Sigmoid colon (tissue), 7 donors: ENCODE measurements around the gene HTT-AS. TPM values are rescaled to one million over a fixed set of nuclear protein-coding genes. Genes with fewer than 3 reads are reported as not detected.

Experiments used
- DNase-seq: peaks from one replicate; pipeline ENCODE4 v3.0.0-alpha.2; 2019
- H3K27ac ChIP-seq, 4 donors: fragments of 200-600 bp; sonication (generic); one replicate each; pipeline ENCODE4 v1.5.1; 2016 to 2019; ENCODE audit warnings: mild to moderate bottlenecking in 1 of 4
- H3K27me3 ChIP-seq, 3 donors: fragments of 200-600 bp; sonication (generic); one replicate each; pipeline ENCODE4 v1.5.1; 2019; ENCODE audit warnings: mild to moderate bottlenecking in 1 of 3
- H3K36me3 ChIP-seq, 4 donors: fragments of 200-600 bp; sonication (generic); one replicate each; pipeline ENCODE4 v1.5.1; 2016 to 2019
- H3K4me1 ChIP-seq, 4 donors: fragments of 200-600 bp; sonication (generic); one replicate each; pipeline ENCODE4 v1.5.1; 2017 to 2019
- H3K4me3 ChIP-seq, 4 donors: fragments of 200-600 bp; sonication (generic); one replicate each; pipeline ENCODE4 v1.5.1; 2017 to 2019; ENCODE audit warnings: mild to moderate bottlenecking in 2 of 4, moderate library complexity in 1 of 4
- H3K9me3 ChIP-seq, 4 donors: fragments of 200-600 bp in 3 of 4; sonication (generic) in 3 of 4; one replicate each; pipeline versions ENCODE4 v1.5.1 to v1.6.1; 2013 to 2019
- CTCF ChIP-seq, 4 experiments: fragments of 450-650 bp in 3 of 4; fragments of 200-600 bp in 1 of 4; IDR thresholded peaks; one replicate each; pipeline ENCODE4 v1.5.1; 2016 to 2019; ENCODE audit warnings: antibody characterized with exemption in 4 of 4, mild to moderate bottlenecking in 3 of 4, moderate library complexity in 2 of 4
- EP300 ChIP-seq, 4 donors: sonication (generic); formaldehyde crosslinking; IDR thresholded peaks; one replicate each; pipeline ENCODE4 v1.6.1; 2017; ENCODE audit warnings: antibody characterized with exemption in 4 of 4
- POLR2A ChIP-seq, 2 donors: fragments of 450-650 bp; IDR thresholded peaks; one replicate each; pipeline ENCODE4 v1.6.1; 2016; ENCODE audit warnings: antibody characterized with exemption in 2 of 2, mild to moderate bottlenecking in 2 of 2, moderate library complexity in 2 of 2
- POLR2AphosphoS5 ChIP-seq, 4 donors: sonication (generic); formaldehyde crosslinking; IDR thresholded peaks; one replicate each; pipeline ENCODE4 v1.6.1; 2017; ENCODE audit warnings: antibody characterized with exemption in 4 of 4
- WGBS, 2 donors: extraction: QIAGEN DNeasy Blood & Tissue Kit; methylation state at CpG; one replicate each; pipeline ENCODE4 v1.1.7; 2013; 5-methylcytosine and 5-hydroxymethylcytosine counted together
- intact Hi-C: fragments of 100-400 bp; cut with DNase I; formaldehyde crosslinking; loops from one replicate; pipeline ENCODE4 v1.15.1; 2023
- polyA plus RNA-seq, 3 donors: library from polyadenylated mRNA; stranded (reverse); fragments of 200-250 nt; gene quantifications; one replicate each; pipeline ENCODE4 v1.2.3, GENCODE V29; 2013
- total RNA-seq, 4 donors: library from RNA; depleted of rRNA; stranded (reverse); fragments of >200 nt; gene quantifications; one replicate each; pipeline ENCODE4 v1.1.0, GENCODE V29; 2016
- donor health status: healthy with polysubstance abuse.
- donor health status: Bipolar disorder and iron deficiency.
- donor health status: healthy.

HTT-AS gene
- total and polyA plus RNA-seq, 7 donors: not detected

- no peaks in the 10 kb centered on the region for H3K4me1 ChIP-seq
- no peaks in the 10 kb centered on the region for H3K36me3 ChIP-seq
- no peaks in the 10 kb centered on the region for H3K9me3 ChIP-seq
- H3K4me3 ChIP-seq: no peak overlapping the region
- intact Hi-C loops: no loop called here
- H3K27ac ChIP-seq: no peak overlapping the region
- no peaks in the 10 kb centered on the region for H3K27me3 ChIP-seq
- no peak for DNase-seq
- 94 to 95% methylated on average over 9 of the region's 9 CpGs for WGBS, 2 donors
- TF ChIP-seq EP300 (IDR thresholded peaks at IDR 0.05) (no peak), CTCF (IDR thresholded peaks at IDR 0.05) (no peak), POLR2A (IDR thresholded peaks at IDR 0.05) (no peak), POLR2AphosphoS5 (IDR thresholded peaks at IDR 0.05) (no peak)
Observed at GRCh38 chr4:3029464-3029863, 44.9 kb downstream of the HTT-AS start.

DNA sequence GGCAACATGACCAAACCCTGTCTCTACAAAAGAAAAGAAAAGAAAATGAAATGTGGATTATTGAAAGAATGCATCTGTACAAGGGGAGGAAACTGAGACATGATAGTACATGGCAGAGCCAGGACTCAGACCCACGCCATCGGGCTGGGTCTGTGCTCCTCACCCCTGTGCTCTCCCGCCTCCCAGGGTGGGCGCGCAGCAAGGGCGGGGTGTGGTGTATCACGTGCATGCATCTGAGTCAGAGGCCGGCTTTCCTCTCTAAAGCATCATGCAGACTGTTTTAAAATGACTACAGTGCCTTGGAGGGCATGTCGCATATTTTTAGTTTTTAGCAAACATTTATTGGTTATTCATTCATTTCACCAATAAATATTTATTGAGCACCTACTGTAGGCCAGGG, 47.8 kb downstream of the HTT-AS start:
- no peak overlapping the region for H3K4me3 ChIP-seq
- no peaks in the 10 kb centered on the region for H3K9me3 ChIP-seq
- H3K4me1 ChIP-seq: no peaks in the 10 kb centered on the region
- intact Hi-C loops: no loop called here
- WGBS, 2 donors: 82 to 87% methylated on average over 9 of the region's 9 CpGs
- no peaks in the 10 kb centered on the region for H3K27me3 ChIP-seq
- H3K36me3 ChIP-seq: no peaks in the 10 kb centered on the region
- no peak for DNase-seq
- TF ChIP-seq POLR2A (IDR thresholded peaks at IDR 0.05): no peak
- no peak for TF ChIP-seq CTCF (IDR thresholded peaks at IDR 0.05)
- TF ChIP-seq POLR2AphosphoS5 (IDR thresholded peaks at IDR 0.05): no peak
- no peak overlapping the region for H3K27ac ChIP-seq

DNA sequence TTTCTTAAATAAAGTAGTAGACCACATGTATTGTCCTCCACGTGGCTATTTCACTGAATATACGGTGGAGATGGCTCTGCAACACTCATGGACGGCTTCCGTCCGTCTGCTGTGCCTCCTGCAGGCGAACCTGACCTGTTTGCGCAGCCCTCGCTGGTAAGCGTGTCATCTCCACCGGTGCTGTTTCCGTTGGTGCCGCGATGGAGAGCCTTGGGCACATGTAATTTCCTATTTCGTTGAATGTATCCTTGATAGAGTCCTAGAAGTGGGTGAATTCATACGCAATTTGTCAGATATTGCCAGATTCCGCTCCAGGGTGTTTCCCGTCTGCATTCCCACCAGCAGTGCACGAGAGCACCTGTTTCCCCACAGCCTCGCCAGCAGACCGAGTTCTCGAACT, 48.5 kb downstream of the HTT-AS start:
- no peaks in the 10 kb centered on the region for H3K4me1 ChIP-seq
- H3K27me3 ChIP-seq: no peaks in the 10 kb centered on the region
- DNase-seq: no peak
- no peaks in the 10 kb centered on the region for H3K9me3 ChIP-seq
- H3K36me3 ChIP-seq: no peaks in the 10 kb centered on the region
- no peak overlapping the region for H3K4me3 ChIP-seq
- intact Hi-C loops: no loop called here
- 92 to 95% methylated on average over 21 of the region's 21 CpGs for WGBS, 2 donors
- no peak for TF ChIP-seq POLR2AphosphoS5 (IDR thresholded peaks at IDR 0.05)
- TF ChIP-seq CTCF (IDR thresholded peaks at IDR 0.05): no peak
- TF ChIP-seq POLR2A (IDR thresholded peaks at IDR 0.05): no peak
- no peak for TF ChIP-seq EP300 (IDR thresholded peaks at IDR 0.05)
- no peak overlapping the region for H3K27ac ChIP-seq

DNA sequence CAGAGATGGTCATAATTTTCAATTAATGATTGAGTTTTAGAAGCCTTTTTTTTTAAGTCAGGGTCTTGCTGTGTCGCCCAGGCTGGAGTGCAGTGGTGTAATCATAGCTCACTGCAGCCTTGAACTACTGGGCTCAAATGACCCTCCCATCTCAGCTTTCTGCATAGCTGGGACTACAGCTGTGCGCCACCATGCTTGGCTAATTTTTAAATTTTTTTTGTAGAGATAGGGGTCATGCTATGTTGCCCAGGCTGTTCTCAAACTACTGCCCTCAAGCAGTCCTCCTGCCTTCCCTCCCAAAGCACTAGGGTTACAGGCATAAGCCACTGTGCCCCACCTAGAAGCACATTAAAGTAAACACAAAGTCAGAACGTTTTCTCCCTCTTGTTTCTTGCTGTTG, 51.7 kb downstream of the HTT-AS start:
- no peak for DNase-seq
- no peaks in the 10 kb centered on the region for H3K9me3 ChIP-seq
- no peaks in the 10 kb centered on the region for H3K4me1 ChIP-seq
- H3K4me3 ChIP-seq: no peak overlapping the region
- 72 to 78% methylated on average over 3 of the region's 3 CpGs for WGBS, 2 donors
- no peak for TF ChIP-seq CTCF (IDR thresholded peaks at IDR 0.05)
- no peak for TF ChIP-seq POLR2A (IDR thresholded peaks at IDR 0.05)
- no peak for TF ChIP-seq EP300 (IDR thresholded peaks at IDR 0.05)
- no peak for TF ChIP-seq POLR2AphosphoS5 (IDR thresholded peaks at IDR 0.05)
- no peaks in the 10 kb centered on the region for H3K27me3 ChIP-seq
- intact Hi-C loops: no loop called here
- no peaks in the 10 kb centered on the region for H3K36me3 ChIP-seq
- H3K27ac ChIP-seq: no peak overlapping the region

DNA sequence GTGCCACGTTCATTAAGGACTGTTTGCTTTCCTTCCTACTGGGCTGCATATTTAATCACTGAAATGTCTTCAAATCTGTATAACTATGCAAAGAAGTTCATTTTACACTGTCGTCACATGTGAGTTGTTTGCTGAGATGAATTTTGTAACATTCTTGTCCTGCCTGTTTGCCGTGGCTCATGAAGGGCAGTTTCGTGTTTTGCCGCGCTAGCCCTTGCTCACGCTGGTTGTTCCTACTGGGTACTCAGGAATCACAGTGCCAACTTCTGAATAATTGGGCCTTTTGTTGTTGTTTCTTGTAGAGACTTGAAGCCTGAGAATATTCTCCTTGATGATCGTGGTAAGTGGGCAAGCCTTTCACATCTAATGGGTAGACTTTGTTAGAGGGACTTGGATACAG, 52.2 kb downstream of the HTT-AS start:
- Histone ChIP-seq H3K36me3 (no peaks in the 10 kb centered on the region), H3K27ac (no peak overlapping the region), H3K27me3 (no peaks in the 10 kb centered on the region), H3K4me3 (no peak overlapping the region), H3K9me3 (no peaks in the 10 kb centered on the region), H3K4me1 (no peaks in the 10 kb centered on the region)
- DNase-seq: no peak
- TF ChIP-seq EP300 (IDR thresholded peaks at IDR 0.05): no peak
- intact Hi-C loops: no loop called here
- 87 to 93% methylated on average over 8 of the region's 8 CpGs for WGBS, 2 donors
